NCI-H1092 (cell line): ENCODE data around the gene PFDN6.
"Not testable (repeated sequence)": the region's sequence is repeated elsewhere in the genome, so short reads cannot be mapped to it uniquely, and the experiment has no call there.

Source experiments
- DNase-seq: peaks from one replicate; lab custom pipeline; 2025; lab: John Stamatoyannopoulos, UW

The PFDN6 gene

GRCh38 chr6:33288921-33289783 lies at the start of gene PFDN6, which contains the start of gene WDR46:
Gene PFDN6, plus strand, starts transcription at chr6:33289601. Its CDS starts 256 bp downstream, at chr6:33289857.
Gene WDR46, minus strand, starts transcription at chr6:33289239. Its CDS starts 69 bp downstream, at chr6:33289170.
- DNase-seq, result peak; percentile 64

- no peak for DNase-seq
Observed at GRCh38 chr6:33241968-33242367, 47.4 kb upstream of the PFDN6 start.

DNA sequence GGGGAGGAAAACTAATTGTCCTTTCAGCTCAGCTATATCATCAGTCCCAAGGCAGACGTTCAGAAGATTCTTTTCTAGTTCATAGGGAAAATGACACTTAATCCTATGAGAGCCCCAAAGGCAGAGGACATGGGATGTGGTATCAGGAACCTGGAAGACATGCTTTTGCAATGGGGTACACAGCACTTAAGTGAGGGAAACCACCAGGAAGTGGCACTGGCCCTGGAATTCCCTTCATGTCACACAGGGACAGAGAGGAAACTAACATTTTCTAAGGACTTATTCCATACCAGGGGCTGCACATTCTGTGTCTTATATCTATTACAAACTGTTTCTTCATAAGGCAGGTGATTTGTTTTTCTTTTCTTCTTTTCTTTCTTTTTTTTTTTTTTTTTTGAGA lies 45.9 kb upstream of the PFDN6 start:
- no peak for DNase-seq

DNA sequence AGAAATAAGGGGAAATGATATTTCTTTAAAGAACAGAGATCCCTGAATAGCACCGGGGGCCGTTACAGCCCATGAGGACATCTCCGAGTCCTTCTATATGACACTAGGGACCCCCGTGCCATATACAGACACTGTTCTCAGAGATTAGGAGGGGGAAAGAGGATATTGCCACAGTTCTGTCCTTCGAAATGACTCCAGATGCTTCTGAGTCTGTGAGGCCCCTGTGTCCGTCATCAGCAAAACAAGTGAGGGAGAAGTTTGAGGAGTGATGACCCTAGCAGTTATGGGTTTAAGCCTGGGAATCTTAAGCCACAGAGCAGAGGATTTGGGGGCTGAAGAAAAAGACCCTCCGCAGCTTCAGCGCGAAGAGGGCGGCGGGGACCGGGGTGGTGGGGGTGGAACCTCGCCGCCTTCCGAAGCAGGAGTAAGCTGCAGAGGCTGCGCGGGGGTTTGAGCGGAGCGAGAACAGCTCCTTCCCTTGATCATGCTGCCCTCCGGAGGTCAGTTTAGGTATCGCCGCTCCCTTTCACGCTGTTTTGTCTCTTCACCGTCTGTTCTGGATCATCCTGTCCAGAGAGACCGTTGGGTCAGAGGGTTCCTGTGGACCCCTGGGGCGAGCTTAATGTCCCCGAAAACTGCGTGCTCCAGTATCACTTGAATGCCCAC lies 41.3 kb upstream of the PFDN6 start:
- DNase-seq, result peak; percentile 62

GRCh38 chr6:33248643-33248931 lies 40.8 kb upstream of the PFDN6 start:
- no peak for DNase-seq

DNA sequence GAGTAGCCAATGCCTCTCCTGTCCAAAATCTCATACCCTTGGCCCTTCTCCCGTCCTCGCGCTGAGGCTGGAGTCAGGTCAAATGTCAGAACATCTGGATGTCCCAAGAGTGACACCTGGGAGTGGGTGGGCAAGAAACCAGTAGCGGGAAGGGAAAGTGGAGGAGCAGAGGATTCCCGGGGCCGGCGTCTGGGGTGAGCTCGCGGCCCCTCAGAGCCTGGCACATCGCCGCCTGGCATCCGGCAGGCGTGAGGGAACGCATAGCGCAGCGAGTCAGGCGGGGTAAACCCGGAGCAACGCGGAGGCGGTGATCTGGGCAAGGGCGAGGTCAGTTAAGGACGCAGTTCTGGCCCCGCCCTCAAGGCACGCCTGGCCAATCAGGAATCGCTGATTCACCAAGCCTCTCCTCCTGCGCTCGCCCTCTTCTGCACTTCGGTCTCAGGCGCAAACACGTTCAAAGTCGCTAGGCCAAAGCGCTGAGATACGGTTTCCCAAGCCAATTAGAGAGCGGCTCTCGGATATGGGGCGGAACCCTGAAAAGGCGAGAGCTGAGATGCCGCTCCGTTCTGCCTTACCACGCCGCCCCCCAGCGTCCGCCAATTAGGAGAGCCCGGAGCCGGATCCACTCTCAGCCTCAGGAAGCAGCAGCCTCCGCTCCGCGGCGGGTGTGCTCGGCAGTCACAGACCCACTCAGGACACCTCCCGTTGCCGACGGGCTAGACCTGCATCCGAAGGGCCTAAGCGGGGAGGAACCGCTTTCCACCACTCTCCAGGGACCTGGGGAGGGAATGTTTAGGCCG lies 40.3 kb upstream of the PFDN6 start:
- DNase-seq, result peak; percentile 95

DNA sequence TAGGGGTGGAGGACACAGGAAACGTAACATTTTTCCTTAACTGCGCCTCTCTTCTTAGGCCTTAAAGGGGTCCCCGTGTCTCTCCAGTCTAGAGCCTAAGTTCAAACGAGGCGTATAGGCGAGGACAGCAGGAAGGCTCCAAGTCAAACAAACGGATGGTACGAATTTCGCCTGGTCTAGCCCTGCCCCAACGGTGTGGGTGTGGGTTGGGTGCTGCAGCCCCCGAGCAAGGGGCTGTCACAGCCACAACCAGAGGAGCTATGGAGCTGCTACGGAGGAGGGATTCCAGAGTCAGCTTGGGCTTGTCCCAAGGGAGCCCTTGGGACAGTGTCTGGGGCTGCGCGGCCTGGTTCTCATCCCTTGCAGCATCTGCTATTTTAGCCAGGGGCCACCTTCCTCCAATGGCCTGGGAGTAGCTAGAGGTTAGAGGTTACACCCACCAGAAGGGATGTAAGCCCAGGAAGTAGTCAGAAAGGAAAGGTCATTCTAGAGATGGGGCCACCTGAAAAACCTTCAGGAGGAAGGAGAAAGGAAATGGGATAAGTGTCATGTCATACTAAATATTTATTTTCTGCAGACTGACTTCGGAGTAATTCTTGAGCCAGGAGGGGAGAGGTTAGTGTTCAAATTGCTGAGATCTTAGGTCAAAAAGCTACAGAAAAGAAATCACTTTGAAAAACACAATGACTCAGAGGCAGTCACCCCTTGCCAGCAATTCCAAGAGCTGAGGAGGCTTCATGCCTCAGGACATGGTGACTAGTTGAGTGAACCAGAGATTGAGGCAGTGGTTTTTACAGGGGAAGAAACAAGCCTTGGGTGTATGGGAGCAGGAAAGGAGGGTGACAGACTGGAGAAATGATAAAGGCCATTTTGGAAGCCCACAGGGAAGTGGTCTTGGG lies 39.4 kb upstream of the PFDN6 start:
- DNase-seq, result no peak

DNA sequence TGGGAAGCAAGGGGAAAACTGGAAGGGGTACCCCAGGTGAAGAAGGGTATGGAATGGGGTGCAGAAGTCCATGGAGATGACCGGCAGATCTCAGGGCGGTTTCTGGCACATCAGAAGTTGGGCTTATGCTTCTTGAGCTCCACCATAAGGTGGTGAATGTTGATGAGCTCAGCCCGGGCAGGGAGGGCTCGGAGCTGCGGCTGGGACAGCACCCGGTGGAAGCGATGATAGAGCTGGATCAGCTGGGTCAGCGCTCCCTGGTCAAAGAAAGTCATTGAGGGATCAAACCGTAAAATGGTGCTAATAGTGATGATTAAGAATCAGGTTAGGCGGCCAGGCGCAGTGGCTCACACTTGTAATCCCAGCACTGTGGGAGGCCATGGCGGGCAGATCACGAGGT lies 38.7 kb upstream of the PFDN6 start:
- DNase-seq, result no peak

GRCh38 chr6:33251395-33252012 lies 37.9 kb upstream of the PFDN6 start:
- no peak for DNase-seq

- DNase-seq, result no peak
Observed at GRCh38 chr6:33252759-33253158, 36.6 kb upstream of the PFDN6 start.

GRCh38 chr6:33254591-33254990 lies 34.8 kb upstream of the PFDN6 start:
- DNase-seq, result no peak

GRCh38 chr6:33259032-33259431 lies 30.4 kb upstream of the PFDN6 start:
- no peak for DNase-seq

GRCh38 chr6:33262490-33262889 lies 26.9 kb upstream of the PFDN6 start:
- DNase-seq, result not testable (repeated sequence)

DNA sequence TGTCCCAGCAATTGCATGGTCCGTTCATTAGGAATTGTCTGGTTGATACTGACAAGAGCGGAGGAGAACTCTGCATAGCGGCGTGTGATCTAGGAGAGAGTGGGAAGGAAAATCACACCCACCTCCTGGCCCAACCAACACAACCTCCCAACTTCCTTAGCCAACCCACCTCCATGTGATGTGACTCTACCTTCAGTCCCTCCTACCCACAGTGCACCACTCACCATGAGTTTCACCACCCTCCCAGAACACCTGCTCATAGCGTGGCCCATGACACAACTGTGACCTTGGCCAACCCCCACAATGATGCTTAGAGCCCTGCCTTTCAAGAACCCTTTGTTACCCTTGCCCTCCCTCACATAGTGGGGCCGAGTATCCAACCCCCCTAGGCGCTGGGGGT lies 25.4 kb upstream of the PFDN6 start:
- DNase-seq, result no peak

GRCh38 chr6:33271117-33271467 lies 18.3 kb upstream of the PFDN6 start:
- no peak for DNase-seq

DNA sequence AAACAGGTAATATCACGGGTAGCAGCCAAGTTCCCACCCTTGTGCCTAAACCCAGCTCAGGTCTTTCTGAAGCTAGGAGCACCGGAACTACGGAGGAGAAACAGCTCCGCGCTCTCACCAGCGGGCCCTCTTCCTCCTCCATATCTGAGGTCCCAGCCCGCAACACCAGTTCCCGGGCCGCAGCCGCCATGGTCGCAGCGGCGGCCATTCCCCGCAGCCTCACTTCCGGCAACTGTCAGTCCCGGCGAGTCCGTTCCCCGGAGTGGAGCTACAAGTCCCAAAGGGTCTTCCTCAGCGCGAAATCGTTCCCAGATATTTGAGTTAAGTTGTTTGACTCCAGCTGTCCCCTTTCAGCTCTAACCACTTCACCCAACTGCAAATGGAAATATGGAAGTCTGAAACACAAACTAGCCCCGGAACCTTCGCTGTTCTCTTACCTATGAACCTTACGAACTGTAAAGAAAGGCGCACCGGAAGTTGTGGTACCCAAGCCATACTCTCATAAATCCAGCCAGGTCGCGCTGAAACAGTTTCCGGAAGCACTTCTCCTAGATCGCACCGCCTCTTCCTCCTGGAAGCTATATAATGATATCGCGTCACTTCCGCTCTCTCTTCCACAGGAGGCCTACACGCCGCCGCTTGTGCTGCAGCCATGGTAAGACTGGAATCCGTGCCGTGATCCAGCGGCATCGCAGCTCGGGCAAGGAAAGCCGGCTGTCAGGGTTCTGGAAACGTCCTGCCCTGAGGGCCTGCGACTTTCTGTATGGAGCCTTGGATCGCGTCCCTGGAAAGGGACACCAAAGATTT lies 17.7 kb upstream of the PFDN6 start, which contains the start of the genes RPS18 and VPS52:
TSS of gene RPS18 (plus strand) at position 608 of the 807 bp plus-strand sequence. CDS start at position 653, 45 bp downstream.
TSS of gene VPS52 (minus strand) at position 409 of the 807 bp plus-strand sequence. CDS start at position 208, 201 bp downstream.
- DNase-seq, result peak; percentile 95

DNA sequence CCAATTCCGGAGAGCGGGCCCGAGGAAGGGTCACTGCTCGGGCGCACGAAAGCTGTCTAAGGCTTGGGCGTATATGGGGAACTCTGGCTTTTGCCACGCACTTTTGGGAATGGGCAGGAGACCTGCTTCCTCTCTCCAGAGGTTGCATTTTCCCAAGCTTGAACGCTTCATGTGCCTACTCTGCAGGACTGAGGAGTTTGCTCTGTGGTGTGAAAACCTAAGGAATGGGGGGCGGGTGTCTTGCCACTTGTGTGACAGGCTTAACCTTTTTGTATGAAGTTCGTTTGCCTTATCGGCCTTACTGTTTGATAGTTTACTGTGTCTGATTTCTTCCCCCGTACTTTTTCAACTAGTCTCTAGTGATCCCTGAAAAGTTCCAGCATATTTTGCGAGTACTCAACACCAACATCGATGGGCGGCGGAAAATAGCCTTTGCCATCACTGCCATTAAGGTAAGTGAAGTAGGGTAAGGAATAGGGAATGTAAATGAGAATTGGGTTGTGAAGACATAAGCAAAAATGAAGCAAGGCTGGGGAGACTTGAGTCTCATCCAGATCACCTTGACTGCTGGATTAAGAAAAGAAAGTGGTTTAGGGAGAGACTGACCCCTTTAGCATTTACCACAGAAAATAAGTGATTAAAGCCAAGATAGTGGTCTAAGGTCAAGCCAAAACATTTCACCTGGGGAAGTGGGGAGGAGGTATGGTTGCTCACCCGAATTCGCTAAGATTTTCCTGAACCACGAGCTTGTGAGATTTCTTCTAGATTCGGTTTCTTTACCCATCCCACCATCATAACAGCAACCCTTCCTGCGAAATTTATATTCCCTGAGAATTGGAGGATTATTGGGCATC lies 16.9 kb upstream of the PFDN6 start:
- no peak for DNase-seq

DNA sequence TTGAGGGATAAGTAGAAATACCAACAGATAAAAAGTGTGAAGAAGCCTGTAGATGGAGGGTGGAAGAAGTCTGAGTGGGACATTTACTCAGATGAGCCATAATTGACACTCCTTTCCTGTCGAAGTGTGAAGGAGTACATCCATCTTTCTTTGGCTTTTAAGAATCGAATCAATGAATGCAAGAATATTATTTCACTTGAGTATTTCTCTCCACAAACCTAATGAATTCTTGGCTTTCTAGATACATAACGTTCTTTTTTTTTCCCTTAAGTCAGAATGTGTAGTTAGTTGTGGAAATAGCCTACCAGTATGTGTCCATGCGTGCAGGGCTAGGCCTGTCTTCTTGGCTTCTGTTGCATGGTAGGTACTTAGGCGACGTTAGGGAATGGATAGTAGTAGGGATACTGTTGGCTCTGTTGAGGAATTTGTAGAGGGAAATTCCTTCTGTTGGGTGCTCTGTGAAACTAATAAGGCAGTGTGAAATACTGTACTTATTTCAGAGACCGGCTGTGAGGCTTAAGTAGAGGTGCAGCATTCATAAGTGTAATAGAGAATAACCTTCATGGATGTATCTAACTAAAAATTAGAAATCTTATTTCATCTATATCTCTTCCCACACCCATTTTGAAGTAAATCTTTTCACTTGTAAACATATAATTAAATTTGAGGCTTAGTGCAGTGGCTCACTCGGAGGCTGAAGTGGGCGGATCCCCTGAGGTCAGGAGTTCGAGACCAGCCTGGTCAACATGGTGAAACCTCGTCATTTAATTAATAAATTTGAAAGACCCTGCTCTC lies 16.1 kb upstream of the PFDN6 start:
- no peak for DNase-seq
